Measurements from ENCODE around the gene BCAS3. TPM values are rescaled to one million over a fixed set of nuclear protein-coding genes. Genes with fewer than 3 reads are reported as not detected.

Gene BCAS3
- total RNA-seq, 1 donor from 2014 or later = 35.7 TPM

GRCh38 chr17:61382796-61383688 lies 705.4 kb downstream of the BCAS3 start:
- no peak overlapping the region for H3K27ac Mint-ChIP-seq (ENCODE audit: unreplicated experiment)
- peaks cover 1% of the 10 kb centered on the region for H3K4me1 Mint-ChIP-seq (ENCODE audit: unreplicated experiment)

DNA sequence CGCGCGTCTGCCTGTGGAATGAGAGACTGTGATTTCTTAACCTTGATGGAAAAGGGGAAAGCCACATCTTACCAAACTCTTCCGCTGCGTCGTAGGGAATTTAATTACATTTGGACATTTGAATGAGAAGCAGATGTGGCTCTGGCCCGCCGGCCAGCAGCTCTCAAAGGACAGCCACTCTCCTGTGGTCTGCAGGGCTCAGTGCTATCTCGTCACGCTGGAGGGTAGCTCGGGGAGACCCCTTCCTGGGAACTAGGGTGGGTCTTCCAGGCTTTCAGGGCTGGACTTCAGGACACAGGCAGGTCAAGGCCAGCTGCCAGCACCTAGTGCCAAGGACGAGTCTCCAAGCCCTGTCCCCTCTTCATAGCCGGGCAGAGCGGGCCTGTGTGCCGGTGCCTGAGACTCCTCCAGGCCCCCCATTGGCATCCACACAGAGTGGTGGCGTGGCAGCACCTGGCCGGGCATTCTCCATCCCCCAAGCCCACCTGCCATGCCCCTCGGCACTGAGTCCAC lies 706.1 kb downstream of the BCAS3 start:
- H3K27me3 Mint-ChIP-seq (ENCODE audit: unreplicated experiment) = no peaks in the 10 kb centered on the region
- H3K36me3 Mint-ChIP-seq (ENCODE audit: unreplicated experiment) = peaks cover 7% of the 10 kb centered on the region
- no peak overlapping the region for H3K4me3 Mint-ChIP-seq (ENCODE audit: unreplicated experiment)
- H3K27ac Mint-ChIP-seq (ENCODE audit: unreplicated experiment) = no peak overlapping the region
- no peak for TF ChIP-seq CTCF (IDR thresholded peaks at IDR 0.05)
- H3K4me1 Mint-ChIP-seq (ENCODE audit: unreplicated experiment) = peaks cover 1% of the 10 kb centered on the region
- DNase-seq (ENCODE audit: extremely low spot score, unreplicated experiment) = no peak
- H3K9me3 Mint-ChIP-seq (ENCODE audit: unreplicated experiment) = no peaks in the 10 kb centered on the region

More at GRCh38 chr17:61382796-61383688, 705.4 kb downstream of the BCAS3 start:
- H3K9me3 Mint-ChIP-seq (ENCODE audit: unreplicated experiment) = no peaks in the 10 kb centered on the region
- no peak for TF ChIP-seq CTCF (IDR thresholded peaks at IDR 0.05)
- no peak for DNase-seq (ENCODE audit: extremely low spot score, unreplicated experiment)
- no peaks in the 10 kb centered on the region for H3K27me3 Mint-ChIP-seq (ENCODE audit: unreplicated experiment)
- peaks cover 7% of the 10 kb centered on the region for H3K36me3 Mint-ChIP-seq (ENCODE audit: unreplicated experiment)
- no peak overlapping the region for H3K4me3 Mint-ChIP-seq (ENCODE audit: unreplicated experiment)

DNA sequence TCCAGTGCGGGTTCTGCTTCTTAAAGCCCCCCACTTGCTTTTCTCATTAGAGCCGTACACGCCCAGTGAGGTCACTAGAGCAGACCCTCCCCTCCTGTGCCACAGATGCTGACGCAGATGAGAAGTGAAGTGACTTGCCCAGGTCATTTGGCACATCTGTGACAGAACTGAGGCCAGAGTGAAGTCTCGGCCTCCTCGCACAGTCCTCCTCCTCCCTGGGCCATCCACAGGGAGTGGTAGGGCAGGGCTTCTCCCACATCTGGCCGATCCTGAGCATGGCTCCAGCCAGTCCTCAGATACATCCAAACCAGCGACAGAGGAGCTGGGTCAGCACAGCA lies 706.7 kb downstream of the BCAS3 start:
- no peak overlapping the region for H3K27ac Mint-ChIP-seq (ENCODE audit: unreplicated experiment)
- no peaks in the 10 kb centered on the region for H3K27me3 Mint-ChIP-seq (ENCODE audit: unreplicated experiment)
- peaks cover 6% of the 10 kb centered on the region for H3K36me3 Mint-ChIP-seq (ENCODE audit: unreplicated experiment)
- no peaks in the 10 kb centered on the region for H3K9me3 Mint-ChIP-seq (ENCODE audit: unreplicated experiment)
- no peak overlapping the region for H3K4me3 Mint-ChIP-seq (ENCODE audit: unreplicated experiment)
- H3K4me1 Mint-ChIP-seq (ENCODE audit: unreplicated experiment) = peaks cover 4% of the 10 kb centered on the region
- no peak for DNase-seq (ENCODE audit: extremely low spot score, unreplicated experiment)
- TF ChIP-seq CTCF (IDR thresholded peaks at IDR 0.05) = no peak

DNA sequence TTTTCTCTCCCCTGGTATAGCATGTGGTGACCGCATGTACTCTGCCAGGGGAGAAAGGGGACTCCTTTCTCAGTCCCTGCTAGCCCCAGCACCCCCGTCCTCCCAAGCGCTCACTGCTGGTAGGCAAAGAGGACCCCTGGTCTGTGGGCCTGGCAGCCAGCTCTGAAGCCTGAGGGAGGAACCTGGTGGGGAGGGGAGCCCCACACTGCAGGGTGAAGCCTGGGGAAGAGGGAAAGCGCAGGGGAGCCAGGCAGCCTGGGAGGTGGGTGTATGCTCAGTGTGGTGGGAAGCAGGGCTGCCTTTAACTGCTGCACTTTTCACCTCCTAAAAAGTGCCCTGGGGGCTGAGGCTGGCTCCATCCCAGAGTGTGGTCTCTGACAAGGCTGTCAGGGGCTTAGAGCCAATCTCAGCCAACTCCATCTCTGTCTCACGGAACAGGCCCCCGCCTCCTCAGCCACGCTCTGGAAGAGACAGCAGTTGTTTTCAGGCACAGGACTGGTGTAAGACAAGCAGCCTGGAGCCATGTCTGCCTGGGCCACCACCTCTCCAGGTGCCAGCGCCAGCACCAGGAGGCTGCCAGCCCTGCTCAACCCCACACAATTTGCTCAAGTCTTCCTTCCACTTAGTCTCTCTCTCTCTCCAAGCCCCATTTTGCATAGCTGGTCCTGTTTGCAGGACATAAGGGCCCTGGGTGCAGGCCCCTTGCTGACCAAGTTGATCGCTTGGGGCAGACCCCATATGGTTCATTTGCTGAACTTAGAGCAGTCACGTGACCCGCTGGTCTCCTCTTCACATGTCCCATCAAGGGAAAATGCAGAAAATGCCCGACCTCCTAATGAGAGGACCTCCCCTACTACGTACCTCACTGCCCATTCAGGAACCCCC lies 707.3 kb downstream of the BCAS3 start:
- TF ChIP-seq CTCF (IDR thresholded peaks at IDR 0.05) = no peak
- no peak for DNase-seq (ENCODE audit: extremely low spot score, unreplicated experiment)
- Mint-ChIP-seq H3K4me3 (ENCODE audit: unreplicated experiment) (no peak overlapping the region), H3K4me1 (ENCODE audit: unreplicated experiment) (peaks cover 6% of the 10 kb centered on the region), H3K9me3 (ENCODE audit: unreplicated experiment) (no peaks in the 10 kb centered on the region), H3K27me3 (ENCODE audit: unreplicated experiment) (no peaks in the 10 kb centered on the region), H3K36me3 (ENCODE audit: unreplicated experiment) (peaks cover 3% of the 10 kb centered on the region), H3K27ac (ENCODE audit: unreplicated experiment) (no peak overlapping the region)
